ENCODE data around the gene KCNMB2. TPM values are rescaled to one million over a fixed set of nuclear protein-coding genes. Genes with fewer than 3 reads are reported as not detected.
"Not testable (repeated sequence)": the region's sequence is repeated elsewhere in the genome, so short reads cannot be mapped to it uniquely, and the experiment has no call there.

KCNMB2 gene
- total RNA-seq, 1 donor from 2014 or later = not detected

DNA sequence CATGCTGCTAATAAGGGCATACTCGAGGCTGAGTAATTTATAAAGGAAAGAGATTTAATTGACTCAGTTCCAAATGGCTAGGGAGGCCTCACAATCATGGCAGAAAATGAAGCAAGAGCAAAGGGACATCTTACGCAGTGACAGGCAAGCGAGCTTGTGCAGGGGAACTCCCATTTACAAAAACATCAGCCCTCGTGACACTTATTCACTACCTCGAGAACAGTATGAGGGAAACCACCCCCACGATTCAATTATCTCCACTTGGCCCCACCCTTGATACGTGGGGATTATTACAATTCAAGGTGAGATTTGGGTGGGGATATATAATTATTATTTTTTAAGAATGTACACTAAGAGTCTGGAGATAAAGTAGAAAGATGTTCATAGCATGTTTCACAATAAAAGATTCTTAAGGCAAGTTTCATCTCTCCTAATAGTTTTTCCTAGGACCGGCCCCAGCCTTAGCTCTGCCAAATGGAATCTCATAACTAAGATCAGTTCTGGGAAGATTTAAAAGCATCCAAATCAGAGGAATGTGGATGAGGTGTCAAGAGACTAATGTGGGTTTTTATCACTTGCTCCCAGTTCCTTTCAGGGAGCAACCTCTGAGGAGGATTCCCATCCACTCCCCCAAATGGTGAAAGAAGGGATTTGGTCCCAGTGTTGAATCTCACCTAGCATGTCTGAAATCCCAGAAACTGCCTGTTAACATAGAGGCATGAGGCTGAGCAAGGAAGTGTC, 314.4 kb downstream of the KCNMB2 start:
- no peak for ATAC-seq

DNA sequence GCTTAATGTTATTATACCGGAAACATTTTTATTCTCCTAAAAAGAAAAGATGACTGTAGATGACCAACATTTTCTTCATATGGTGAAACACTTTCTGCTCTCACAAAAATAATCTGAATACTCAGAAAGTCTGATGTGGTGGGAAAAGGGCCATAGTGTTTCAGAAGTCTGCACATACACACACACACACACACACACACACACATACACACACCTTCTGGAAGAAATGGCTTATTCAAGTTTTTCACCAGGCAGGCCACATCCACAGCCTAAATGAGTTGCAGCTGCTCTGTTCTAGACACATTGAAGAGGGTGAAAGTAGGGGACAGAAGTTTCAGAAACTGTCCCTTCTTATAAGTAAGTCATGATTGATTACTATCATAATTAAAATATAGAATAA, 315.3 kb downstream of the KCNMB2 start:
- no peak for ATAC-seq
- no peak for DNase-seq (ENCODE audit: low spot score)

More for the DNA sequence above, 314.4 kb downstream of the KCNMB2 start:
- no peak for DNase-seq (ENCODE audit: low spot score)

DNA sequence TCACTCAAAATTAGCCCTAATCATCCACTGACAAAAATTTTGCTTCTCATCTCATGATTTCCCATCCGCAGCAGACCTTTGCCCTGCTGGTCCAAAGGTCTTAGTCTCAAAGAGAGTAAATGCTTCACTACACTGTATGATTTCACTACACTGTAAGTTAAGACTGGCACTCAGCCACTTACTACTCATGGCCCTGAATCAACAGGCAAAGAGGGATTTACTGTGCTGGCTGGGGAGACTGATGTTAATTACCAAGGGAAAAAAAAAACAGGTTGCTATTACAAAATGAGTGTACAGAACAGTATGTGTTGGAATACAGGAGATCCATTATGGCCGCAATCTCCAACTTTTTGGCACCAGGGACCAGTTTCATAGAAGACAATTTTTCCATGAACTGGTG, 320.6 kb downstream of the KCNMB2 start:
- no peak for ATAC-seq
- DNase-seq (ENCODE audit: low spot score) = no peak

DNA sequence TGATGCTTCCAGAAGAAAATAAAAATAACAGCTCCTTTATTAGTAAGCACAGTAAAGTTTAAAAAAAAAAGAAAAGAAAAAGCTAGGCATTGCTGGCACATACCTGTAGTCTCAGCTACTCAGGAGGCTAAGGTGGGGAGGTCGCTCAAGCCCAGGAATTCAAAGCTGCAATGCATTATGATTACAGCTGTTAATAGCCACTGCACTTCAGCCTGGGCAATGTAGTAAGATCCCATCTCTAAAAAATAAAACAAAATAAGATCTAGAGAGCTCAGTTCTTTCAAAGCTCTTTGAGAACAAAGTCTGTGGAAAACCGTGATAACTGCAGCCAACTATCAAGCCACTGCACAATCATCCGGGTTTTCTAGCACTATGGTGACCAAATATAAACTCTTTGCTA, 323.1 kb downstream of the KCNMB2 start:
- DNase-seq (ENCODE audit: low spot score) = no peak
- ATAC-seq = no peak

DNA sequence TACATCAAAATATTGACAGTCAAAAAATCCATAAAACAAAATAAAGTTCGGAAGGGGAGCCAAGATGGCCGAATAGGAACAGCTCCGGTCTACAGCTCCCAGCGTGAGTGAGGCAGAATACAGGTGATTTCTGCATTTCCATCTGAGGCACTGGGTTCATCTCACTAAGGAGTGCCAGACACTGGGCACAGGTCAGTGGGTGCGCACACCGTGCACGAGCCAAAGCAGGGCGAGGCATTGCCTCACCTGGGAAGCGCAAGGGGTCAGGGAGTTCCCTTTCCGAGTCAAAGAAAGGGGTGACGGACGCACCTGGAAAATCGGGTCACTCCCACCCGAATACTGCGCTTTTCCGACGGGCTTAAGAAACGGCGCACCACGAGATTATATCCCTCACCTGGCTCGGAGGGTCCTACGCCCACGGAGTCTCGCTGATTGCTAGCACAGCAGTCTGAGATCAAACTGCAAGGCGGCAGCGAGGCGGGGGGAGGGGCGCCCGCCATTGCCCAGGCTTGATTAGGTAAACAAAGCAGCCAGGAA, 323.7 kb downstream of the KCNMB2 start:
- ATAC-seq = not testable (repeated sequence)

DNA sequence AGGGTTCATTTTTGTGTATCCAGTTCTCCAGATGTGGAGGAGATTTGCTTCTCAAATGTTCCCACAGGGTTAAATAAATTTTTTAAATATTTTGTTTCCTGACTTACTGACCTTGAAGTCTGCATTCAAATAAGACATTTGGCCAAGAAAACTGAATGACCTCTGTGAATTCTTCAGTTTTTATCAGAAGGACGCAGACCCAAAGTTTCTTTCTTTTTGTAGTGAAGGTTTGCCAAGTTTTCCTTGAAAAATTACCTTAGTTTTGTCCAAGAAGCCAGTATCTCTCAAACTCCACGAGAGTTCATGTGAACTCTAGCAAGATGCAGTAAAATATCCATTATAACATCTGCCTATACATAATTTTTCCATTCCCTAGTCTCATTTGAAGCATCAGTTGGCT, 332.4 kb downstream of the KCNMB2 start:
- ATAC-seq = no peak
- DNase-seq (ENCODE audit: low spot score) = no peak

More for the DNA sequence above, 323.7 kb downstream of the KCNMB2 start:
- DNase-seq (ENCODE audit: low spot score) = not testable (repeated sequence)

DNA sequence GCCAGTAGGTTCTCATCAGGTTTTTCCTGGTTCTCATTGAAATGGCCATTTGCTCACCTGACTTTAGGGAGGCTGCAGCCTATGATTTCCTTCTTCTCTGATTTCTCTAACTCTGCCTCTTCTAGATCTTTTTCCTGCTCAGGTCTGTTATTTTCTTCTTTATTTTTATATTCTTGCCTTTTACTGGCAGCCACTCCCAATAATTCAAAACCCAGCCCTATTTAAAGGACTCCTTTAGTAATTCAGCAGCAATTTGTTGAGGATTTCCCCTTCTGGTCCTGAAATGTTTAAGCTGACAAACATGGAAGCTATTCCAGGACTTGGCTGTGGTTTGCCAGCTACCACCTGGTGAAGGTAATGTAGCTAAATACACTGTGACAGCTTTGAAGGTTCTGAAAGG, 333.8 kb downstream of the KCNMB2 start:
- no peak for DNase-seq (ENCODE audit: low spot score)
- ATAC-seq = no peak

DNA sequence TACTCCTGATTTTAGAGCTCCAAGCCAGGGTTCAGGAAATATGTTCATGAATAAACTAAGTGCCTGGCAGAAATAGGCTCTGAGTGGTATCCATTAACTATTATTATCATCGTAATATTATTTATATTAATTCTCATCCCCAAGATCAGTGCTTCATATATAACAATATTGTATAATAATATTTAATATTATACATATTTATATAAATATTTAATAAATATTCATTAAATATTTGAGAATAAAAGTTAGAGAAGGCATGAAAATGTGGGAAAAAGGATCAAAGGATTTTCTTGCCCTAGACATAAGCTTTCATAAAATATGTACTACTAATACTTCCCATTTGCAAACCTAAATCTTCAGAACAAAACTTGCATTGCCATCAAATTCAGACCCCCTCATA, 338.9 kb downstream of the KCNMB2 start:
- DNase-seq (ENCODE audit: low spot score) = no peak
- no peak for ATAC-seq

DNA sequence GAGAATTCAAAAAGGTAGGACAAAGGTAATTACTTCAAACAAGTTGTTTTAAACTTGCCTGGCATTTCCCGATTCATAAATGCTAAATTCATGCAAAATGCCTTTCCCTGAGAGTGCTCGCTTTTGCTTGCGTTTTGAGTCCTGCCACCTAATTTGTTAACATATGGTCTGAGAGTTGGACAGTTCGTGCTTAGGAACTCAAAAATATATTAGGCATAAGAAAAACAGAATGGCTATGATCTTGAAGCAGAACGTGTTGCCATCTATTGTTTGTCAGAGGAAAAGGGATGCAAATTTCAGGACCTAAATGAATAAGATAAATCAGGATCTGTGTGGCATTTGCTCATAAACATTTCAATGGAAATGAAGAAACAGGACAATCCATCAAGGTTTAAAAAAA, 339.6 kb downstream of the KCNMB2 start:
- no peak for DNase-seq (ENCODE audit: low spot score)
- ATAC-seq = no peak

DNA sequence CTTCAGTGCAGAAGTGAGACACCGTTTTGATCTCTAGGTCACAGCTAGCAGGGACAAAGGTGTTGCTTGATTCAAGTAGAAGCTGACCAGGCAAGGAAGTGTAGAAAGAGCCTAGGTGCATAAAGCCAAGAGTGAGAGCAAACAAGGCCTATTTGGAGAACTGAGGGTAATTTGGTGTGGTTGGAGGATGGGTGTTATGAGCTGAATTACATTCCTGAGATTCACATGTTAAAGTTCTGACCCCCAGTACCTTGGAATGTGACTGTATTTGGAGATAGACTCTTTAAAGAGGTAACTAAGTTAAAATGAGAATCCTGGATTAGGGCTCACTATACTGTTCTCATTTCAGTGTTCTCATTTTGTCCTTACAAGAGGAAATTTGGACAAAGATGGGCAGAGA, 344.0 kb downstream of the KCNMB2 start:
- no peak for ATAC-seq
- DNase-seq (ENCODE audit: low spot score) = no peak

Data from left lobe of liver (tissue), 2 donors.